Islet of Langerhans (tissue), 1 donor: ENCODE data around the gene FRK.
A peak's percentile ranks its signal among the peaks of the same experiment; 100 is the strongest.
"Not testable (repeated sequence)": the region's sequence is repeated elsewhere in the genome, so short reads cannot be mapped to it uniquely, and the experiment has no call there.

ENCODE experiments used
- FAIRE-seq: peaks from one replicate; lab custom pipeline; 2011; peaks lifted over from hg19 to GRCh38; lab: Jason Lieb, UNC

Gene FRK

GRCh38 chr6:116004841-116005815 is 55.6 kb downstream of the FRK start:
- FAIRE-seq, result no peak

GRCh38 chr6:116003668-116004067 is 57.0 kb downstream of the FRK start:
- no peak for FAIRE-seq

DNA sequence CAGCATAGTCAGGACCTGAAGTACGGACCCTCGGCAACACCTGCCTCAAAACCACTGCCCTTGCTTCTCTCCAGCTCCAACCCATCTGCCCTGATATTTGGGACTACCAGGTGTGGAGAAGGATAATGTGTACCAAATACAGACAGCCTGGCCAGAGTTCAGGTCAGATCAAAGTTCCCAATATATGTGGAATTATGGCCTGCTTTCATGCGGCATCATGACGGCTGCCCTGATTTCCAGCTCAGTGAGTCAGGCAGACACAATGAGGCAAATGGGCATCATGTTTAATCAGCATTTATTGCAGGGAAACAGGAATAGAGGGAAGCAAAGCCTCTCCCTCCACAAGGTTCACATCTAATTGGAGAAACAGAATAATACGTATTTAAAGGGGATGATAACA is 57.9 kb downstream of the FRK start:
- FAIRE-seq, result peak; percentile 90

- no peak for FAIRE-seq
Observed at GRCh38 chr6:115999235-115999634, 61.5 kb downstream of the FRK start.

DNA sequence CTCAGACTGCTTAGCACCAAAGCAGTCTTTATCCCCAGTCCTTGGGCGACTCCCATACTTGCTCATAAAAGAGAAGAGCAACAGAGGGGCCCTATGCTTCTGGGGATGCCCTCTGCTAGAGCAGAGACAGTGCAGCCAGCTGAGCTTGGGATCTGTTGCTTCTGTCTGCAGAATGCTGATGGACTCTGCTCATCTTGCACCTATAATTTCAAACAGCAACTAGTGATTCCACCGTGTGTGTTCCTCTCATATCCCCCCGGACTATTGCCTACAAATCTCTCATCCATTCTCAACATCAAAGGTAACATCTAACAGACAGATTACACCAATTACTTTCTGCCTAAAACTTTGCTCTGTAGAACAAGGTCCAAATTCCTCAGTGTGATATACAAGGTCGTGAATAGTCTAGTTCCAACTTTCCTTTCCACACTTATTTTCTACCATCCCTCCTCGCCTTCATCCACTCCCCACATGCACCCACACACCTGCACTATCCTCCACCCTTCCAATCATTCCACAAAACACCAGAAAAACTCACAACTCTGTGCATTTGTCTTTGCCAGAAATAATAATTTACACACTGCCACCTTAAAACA is 62.6 kb downstream of the FRK start:
- no peak for FAIRE-seq

DNA sequence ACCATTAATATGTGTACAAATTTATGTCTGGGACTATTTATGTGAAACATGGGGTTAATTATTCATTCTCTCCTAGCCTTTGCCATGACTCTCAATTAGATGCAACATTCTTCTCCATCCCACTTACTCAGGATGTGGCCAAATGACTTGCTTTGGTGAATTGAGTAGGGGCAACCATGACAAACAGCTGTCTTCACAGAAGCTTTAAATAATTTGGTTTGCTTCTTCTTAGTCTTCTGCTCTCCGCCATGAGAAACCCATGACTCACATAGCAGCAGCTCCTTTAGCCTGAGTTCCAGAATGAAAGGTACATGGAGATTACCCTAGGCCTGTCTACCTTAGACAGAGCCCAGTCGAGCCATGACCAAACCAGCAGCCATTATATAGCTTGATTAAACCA is 74.7 kb downstream of the FRK start:
- no peak for FAIRE-seq

- FAIRE-seq, result no peak
Observed at GRCh38 chr6:115984809-115985208, 75.9 kb downstream of the FRK start.

GRCh38 chr6:115983998-115984397 is 76.7 kb downstream of the FRK start:
- peak; percentile 89 for FAIRE-seq

DNA sequence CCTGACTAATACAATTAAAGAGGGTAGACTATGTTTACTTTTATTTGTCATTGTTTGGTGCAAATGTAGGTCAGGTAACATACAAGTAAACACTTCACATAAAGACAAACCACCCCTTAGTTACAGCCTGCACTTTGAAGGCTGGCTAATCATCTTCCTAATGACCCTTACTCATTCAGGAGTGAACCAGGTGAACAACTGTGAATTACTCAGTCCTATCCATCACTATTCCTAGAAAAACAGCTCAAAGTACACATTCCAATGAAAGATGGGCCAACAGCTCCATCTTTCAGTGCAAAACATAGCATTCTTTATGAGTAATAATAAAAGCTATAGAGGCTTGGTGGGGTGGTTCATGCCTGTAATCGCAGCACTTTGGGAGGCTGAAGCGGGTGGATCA is 78.2 kb downstream of the FRK start:
- no peak for FAIRE-seq

DNA sequence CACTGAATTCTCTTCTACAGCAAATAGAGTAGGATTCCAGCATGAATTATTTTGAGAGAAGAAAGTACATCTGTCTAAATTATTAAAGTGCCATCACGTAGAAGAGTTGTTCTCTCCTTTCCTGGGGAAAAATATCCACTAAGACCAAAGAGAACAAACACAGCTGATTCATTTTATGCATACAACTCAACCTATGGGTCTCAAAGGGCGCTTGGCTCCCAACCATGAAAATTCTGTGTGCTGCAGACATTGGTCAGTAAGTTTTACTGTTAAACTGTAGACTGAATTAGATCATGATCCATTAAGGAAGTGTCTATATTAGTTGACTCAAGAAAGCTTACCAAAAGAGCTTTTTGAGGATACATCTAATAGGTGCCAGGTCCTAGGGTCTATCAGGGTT is 83.5 kb downstream of the FRK start:
- FAIRE-seq, result no peak

DNA sequence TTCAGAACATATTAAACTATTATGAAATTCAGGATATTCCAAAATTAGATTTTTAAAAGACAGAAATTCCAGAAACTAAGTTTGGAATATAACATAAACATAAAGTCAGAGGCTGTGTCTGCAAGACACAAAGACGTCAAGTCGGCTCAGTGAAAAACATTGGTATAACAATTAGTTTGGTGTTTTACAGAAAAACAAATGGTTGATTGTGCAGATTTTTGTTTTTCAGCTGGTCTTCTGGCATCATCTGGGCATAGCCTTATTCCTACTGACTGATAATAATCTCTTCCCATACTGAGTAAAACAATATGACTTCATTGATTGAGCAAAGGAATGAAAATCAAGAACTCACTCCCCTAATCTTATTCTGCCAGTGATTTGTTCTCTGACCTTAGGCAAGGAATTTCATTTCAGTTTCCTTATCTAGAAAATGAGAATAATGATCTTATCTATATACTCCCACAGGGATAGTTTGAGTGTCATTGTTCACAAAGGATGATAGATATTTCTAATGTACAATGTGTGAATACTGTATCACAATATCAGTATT is 84.3 kb downstream of the FRK start:
- no peak for FAIRE-seq

- FAIRE-seq, result peak; percentile 49
Observed at GRCh38 chr6:115972679-115973078, 88.0 kb downstream of the FRK start.

- FAIRE-seq, result no peak
Observed at GRCh38 chr6:115971785-115972184, 88.9 kb downstream of the FRK start.

DNA sequence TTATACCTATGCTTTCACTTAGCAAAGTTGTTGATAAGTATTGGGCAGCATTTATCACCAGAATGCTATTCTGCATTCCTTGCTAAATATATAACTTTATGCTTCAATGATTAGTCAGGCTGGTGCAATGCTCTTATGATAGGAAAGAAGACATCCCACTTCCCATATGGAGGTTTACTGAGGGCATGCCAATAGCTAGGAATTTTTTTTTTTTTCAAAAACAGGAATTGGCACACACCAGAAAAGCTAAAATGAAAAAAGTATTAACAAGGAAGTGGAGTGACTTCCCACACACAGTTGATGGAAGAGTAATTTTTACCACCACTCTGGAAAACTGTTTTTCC is 90.8 kb downstream of the FRK start:
- no peak for FAIRE-seq

GRCh38 chr6:115969207-115969929 is 91.3 kb downstream of the FRK start:
- no peak for FAIRE-seq

DNA sequence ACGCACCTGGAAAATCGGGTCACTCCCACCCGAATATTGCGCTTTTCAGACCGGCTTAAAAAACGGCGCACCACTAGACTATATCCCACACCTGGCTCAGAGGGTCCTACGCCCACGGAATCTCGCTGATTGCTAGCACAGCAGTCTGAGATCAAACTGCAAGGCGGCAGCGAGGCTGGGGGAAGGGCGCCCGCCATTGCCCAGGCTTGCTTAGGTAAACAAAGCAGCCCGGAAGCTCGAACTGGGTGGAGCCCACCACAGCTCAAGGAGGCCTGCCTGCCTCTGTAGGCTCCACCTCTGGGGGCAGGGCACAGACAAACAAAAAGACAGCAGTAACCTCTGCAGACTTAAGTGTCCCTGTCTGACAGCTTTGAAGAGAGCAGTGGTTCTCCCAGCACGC is 100.4 kb downstream of the FRK start:
- FAIRE-seq, result not testable (repeated sequence)

DNA sequence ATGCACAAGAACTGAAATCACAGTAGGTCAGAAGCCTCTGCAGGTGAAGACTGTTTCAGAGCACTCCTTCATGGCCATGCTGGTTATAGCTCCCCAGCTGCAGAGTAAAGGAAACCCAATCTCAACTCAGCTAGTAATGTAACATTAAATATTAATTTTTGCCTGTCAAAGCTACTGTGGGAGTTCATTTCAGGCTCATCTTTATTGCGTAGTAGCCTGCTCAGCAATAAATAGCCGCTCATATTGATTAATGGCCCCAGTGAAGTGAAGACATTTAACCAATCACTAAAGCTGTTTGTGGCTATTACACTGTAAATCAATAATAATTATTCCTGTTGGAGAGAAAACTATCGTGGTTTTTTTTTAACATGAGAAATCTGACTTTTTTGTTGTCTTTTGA is 101.7 kb downstream of the FRK start:
- no peak for FAIRE-seq

- FAIRE-seq, result no peak
Observed at GRCh38 chr6:115954740-115955139, 106.0 kb downstream of the FRK start.

DNA sequence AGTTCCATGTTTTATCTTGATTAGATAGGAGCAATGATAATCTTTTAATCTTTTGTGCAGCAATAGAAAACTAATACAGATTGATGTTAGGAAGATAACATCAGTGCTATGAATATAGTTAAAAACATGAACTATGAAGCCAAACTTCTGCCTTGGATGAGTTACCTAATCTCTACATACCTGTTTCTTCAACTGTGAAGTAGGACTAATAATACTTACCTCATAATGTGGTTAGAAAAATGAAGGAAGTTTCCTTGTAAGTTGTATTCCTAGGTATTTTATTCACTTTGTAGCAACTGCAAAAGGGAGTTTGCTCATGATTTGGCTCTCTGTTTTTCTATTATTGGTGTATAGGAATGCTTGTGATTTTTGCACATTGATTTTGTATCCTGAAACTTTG is 111.9 kb downstream of the FRK start:
- no peak for FAIRE-seq

GRCh38 chr6:115947966-115948541 is 112.6 kb downstream of the FRK start:
- FAIRE-seq, result no peak

- FAIRE-seq, result no peak
Observed at GRCh38 chr6:115945812-115946211, 114.9 kb downstream of the FRK start.

- FAIRE-seq, result no peak
Observed at GRCh38 chr6:115945306-115945705, 115.4 kb downstream of the FRK start.

GRCh38 chr6:115944829-115945228 is 115.9 kb downstream of the FRK start:
- not testable (repeated sequence) for FAIRE-seq
